CD8-positive, alpha-beta memory T cell (primary cell): ENCODE data around the gene CHRNB1. TPM values are rescaled to one million over a fixed set of nuclear protein-coding genes. Genes with fewer than 3 reads are reported as not detected.
"Not testable (repeated sequence)": the region's sequence is repeated elsewhere in the genome, so short reads cannot be mapped to it uniquely, and the experiment has no call there.

Experiments used
- CTCF ChIA-PET: fragments of 350-600 bp; sonication (Branson Sonifier 250); formaldehyde crosslinking; loops from one replicate; lab custom pipeline; 2021; ENCODE audit warnings: antibody characterized with exemption; lab: Charles Lee
- POLR2A ChIA-PET: fragments of 350-600 bp; sonication (Branson Sonifier 250); formaldehyde crosslinking; loops from one replicate; lab custom pipeline; 2021; ENCODE audit warnings: antibody characterized with exemption; lab: Charles Lee
- DNase-seq, 5 donors: peaks; one replicate each; pipeline versions ENCODE4 v3.0.0 to v3.0.0-alpha.2; 2020 to 2022; ENCODE audit warnings: mixed read lengths in 1 of 5
- H3K27ac ChIP-seq: one replicate; pipeline ENCODE4 v1.7.0; 2013; ENCODE audit warnings: low read depth, mild to moderate bottlenecking, low read length, moderate library complexity
- H3K27me3 ChIP-seq: 2 replicates; pipeline ENCODE4 v1.7.0; 2013; ENCODE audit warnings: low read length, mild to moderate bottlenecking; ENCODE audit not compliant: insufficient read depth, poor library complexity, severe bottlenecking
- H3K36me3 ChIP-seq: 2 replicates; pipeline ENCODE4 v1.7.0; 2013; ENCODE audit warnings: mild to moderate bottlenecking, low read length, moderate library complexity; ENCODE audit not compliant: insufficient read depth
- H3K4me1 ChIP-seq: 2 replicates; pipeline ENCODE4 v1.7.0; 2013; ENCODE audit warnings: mild to moderate bottlenecking, low read length, moderate library complexity; ENCODE audit not compliant: insufficient read depth
- H3K4me3 ChIP-seq: 2 replicates; pipeline ENCODE4 v1.7.0; 2013; ENCODE audit warnings: mild to moderate bottlenecking, low read length
- H3K9me3 ChIP-seq: 2 replicates; pipeline ENCODE4 v1.7.0; 2013; ENCODE audit warnings: mild to moderate bottlenecking, low read length
- H3K27ac Mint-ChIP-seq, 8 donors: one replicate each; pipeline ENCODE4 v1.8.0; 2020 to 2021; ENCODE audit warnings: mixed read lengths in 8 of 8, mild to moderate bottlenecking in 6 of 8, inconsistent platforms in 3 of 8, moderate library complexity in 3 of 8
- H3K27me3 Mint-ChIP-seq, 2 donors: one replicate each; pipeline ENCODE4 v1.8.0; 2020 to 2021; ENCODE audit warnings: mixed read lengths in 2 of 2, mild to moderate bottlenecking in 1 of 2, moderate library complexity in 1 of 2
- H3K36me3 Mint-ChIP-seq, 3 donors: one replicate each; pipeline ENCODE4 v1.8.0; 2020 to 2021; ENCODE audit warnings: mixed read lengths in 3 of 3, inconsistent platforms in 1 of 3, mild to moderate bottlenecking in 1 of 3
- H3K4me1 Mint-ChIP-seq, 3 donors: one replicate each; pipeline ENCODE4 v1.8.0; 2020 to 2021; ENCODE audit warnings: mixed read lengths in 3 of 3, inconsistent platforms in 1 of 3, mild to moderate bottlenecking in 1 of 3
- H3K4me3 Mint-ChIP-seq, 7 donors: one replicate each; pipeline ENCODE4 v1.8.0; 2020 to 2021; ENCODE audit warnings: mixed read lengths in 7 of 7, mild to moderate bottlenecking in 6 of 7, moderate library complexity in 4 of 7, inconsistent platforms in 2 of 7
- H3K9me3 Mint-ChIP-seq, 5 donors: one replicate each; pipeline ENCODE4 v1.8.0; 2020 to 2022; ENCODE audit warnings: mixed read lengths in 5 of 5, mild to moderate bottlenecking in 3 of 5, moderate library complexity in 2 of 5, inconsistent platforms in 1 of 5
- polyA plus RNA-seq: library from polyadenylated mRNA; unstranded; fragments of 300-500 nt; fragmentation: Illumina TruSeq; gene quantifications from one replicate; pipeline ENCODE4 v1.2.3, GENCODE V29; 2021
- total RNA-seq, 2 experiments: library from RNA; stranded (reverse); gene quantifications; one replicate each; pipeline ENCODE4 v1.2.3, GENCODE V29; 2021

Gene CHRNB1
- total and polyA plus RNA-seq, 3 experiments from 2014 or later, result 6.0 to 24.7 (median 6.3) TPM

DNA sequence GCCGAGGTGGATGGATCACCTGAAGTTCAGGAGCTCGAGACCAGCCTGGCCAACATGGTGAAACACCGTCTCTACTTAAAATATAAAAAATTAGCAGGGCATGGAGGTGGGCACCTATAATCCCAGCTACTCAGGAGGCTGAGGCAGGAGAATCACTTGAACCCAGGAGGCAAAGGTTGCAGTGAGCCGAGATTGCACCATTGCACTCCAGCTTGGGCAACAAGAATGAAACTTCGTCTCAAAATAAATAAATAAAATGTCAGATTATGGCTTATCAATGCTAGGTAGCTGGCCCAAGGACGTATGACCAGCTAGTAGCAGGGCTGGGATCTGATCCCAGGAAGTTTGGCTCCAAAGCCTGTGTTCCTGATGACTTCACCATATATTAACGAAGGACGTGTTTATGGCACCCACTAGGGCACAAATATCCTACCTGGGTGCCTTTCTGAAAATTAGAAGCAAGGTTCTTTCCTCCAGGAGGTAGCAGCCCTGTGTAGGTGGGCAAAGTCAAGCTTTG is 25.7 kb downstream of the CHRNB1 start:
- H3K27me3 ChIP-seq, H3K4me3 ChIP-seq, H3K4me3 Mint-ChIP-seq, POLR2A ChIA-PET, H3K9me3 ChIP-seq, H3K27me3 Mint-ChIP-seq, DNase-seq, H3K36me3 ChIP-seq, H3K27ac ChIP-seq, H3K9me3 Mint-ChIP-seq, H3K4me1 ChIP-seq: not testable (repeated sequence)
- CTCF ChIA-PET, result interaction anchor here (1.2 to 2.1 kb wide), 2 partner anchors 14 to 34 kb away, joined by 3 to 8 read pairs; no protein-coding TSS in a partner anchor
- Mint-ChIP-seq H3K4me1 (peaks cover 10 to 61% (median 19%) of the 10 kb centered on the region in 3 donors), H3K36me3 (peaks cover 0 to 30% (median 0%) of the 10 kb centered on the region in 3 donors), H3K27ac (peak overlapping the region in 3 of 8 donors; percentile 45 to 56 (median 50))

DNA sequence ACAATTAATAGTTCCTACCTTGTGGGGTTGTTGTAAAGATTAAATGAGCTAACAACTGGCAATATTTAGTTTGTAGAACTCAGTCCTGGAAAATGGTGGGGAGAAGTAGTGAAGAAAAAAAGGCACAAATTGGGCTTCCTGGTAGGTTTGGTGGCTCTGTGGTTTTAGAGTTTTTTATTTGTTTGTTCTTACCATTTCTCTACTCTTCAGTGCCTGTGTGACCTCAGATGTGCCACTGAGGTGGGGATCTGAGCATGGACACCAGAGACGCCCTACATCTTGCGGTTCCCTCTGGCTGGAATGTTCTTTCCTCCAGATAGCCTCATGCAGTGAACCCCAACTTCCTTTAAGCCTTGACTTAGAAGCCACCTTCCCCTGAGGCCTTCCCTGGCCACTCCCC is 26.9 kb downstream of the CHRNB1 start:
- DNase-seq, result peak in 1 of 5 donors; percentile 34
- H3K4me1 Mint-ChIP-seq, result peaks cover 22 to 70% (median 30%) of the 10 kb centered on the region in 3 donors
- Histone ChIP-seq H3K9me3 (no peaks in the 10 kb centered on the region), H3K4me1 (peaks cover 19% of the 10 kb centered on the region), H3K27ac (no peak overlapping the region), H3K27me3 (no peaks in the 10 kb centered on the region), H3K4me3 (no peak overlapping the region), H3K36me3 (no peaks in the 10 kb centered on the region)
- CTCF ChIA-PET, result interaction anchor here (1.0 to 2.1 kb wide), 2 partner anchors 35 to 43 kb away, joined by 4 to 8 read pairs; no protein-coding TSS in a partner anchor
- H3K36me3 Mint-ChIP-seq, result peaks cover 0 to 31% (median 2%) of the 10 kb centered on the region in 3 donors
- peak overlapping the region in 3 of 7 donors; percentile 33 to 59 (median 37) for H3K4me3 Mint-ChIP-seq
- peak overlapping the region; percentile 17 to 85 (median 38) for H3K27ac Mint-ChIP-seq
- no peaks in the 10 kb centered on the region for H3K27me3 Mint-ChIP-seq
- H3K9me3 Mint-ChIP-seq, result no peaks in the 10 kb centered on the region
- POLR2A ChIA-PET, result interaction anchor here (0.6 kb wide), 1 partner anchor 33 kb away, joined by 5 read pairs; no protein-coding TSS in a partner anchor

DNA sequence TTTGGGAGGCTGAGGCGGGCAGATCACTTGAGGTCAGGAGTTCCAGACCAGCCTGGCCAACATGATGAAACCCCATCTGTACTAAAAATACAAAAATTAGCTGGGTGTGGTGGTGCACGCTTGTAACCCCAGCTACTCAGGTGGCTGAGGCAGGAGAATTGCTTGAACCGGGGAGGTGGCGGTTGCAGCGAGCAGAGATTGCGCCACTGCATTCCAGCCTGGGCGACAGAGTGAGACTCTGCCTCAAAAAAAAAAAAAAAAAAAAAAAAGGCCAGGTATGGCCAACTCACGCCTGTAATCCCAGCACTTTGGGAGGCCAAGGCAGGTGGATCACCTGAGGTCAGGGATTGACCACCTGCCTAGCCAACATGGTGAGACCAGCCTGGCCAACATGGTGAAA is 29.9 kb downstream of the CHRNB1 start:
- CTCF ChIA-PET, result interaction anchor here (0.6 to 2.0 kb wide), 2 partner anchors 38 to 49 kb away, joined by 3 to 6 read pairs; no protein-coding TSS in a partner anchor

DNA sequence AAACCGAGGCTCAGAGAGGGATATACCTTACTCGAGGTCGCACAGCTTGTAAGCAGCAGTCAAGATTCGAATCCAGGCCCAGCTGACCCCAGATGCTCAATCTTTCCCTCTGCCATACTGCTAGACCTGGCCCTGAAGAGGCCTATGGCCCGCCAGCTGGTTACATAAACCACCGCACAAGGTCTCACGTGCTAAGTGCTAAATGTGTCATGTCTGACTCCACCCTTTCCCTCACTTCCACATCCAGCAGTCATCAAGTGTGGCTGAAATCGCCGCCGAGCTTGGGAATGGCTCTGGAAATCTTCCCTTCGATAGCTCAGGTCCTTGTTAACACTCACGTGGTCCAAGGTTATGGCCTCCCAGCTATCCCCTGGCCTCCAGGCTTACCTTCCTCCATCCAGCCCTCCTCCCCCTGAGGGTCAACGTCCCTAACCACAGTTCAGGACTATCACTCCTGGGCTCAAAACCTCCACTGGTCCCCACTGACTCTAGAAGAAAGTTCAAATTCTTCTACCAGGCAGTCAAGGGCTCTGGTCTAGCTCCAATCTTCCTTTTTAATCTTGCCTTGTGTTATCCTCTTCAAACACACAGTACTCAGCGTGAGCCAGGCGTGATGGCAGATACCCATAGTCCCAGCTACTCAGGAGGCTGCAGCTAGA is 31.0 kb downstream of the CHRNB1 start:
- Mint-ChIP-seq H3K4me3 (peak overlapping the region; percentile 33 to 97 (median 96)), H3K4me1 (peaks cover 49 to 82% (median 52%) of the 10 kb centered on the region in 3 donors), H3K27ac (peak overlapping the region; percentile 65 to 99 (median 94)), H3K27me3 (peaks cover 0 to 2% of the 10 kb centered on the region in 2 donors), H3K9me3 (no peaks in the 10 kb centered on the region), H3K36me3 (peaks cover 0 to 24% (median 2%) of the 10 kb centered on the region in 3 donors)
- Histone ChIP-seq H3K4me1 (peaks cover 43% of the 10 kb centered on the region), H3K27me3 (no peaks in the 10 kb centered on the region), H3K4me3 (no peak overlapping the region), H3K9me3 (no peaks in the 10 kb centered on the region), H3K27ac (no peak overlapping the region), H3K36me3 (no peaks in the 10 kb centered on the region)
- DNase-seq, result no peak
- ChIA-PET CTCF (interaction anchor here (0.8 to 5.2 kb wide), 5 partner anchors 21 to 180 kb away, joined by 3 to 39 read pairs (median 4); no protein-coding TSS in a partner anchor), POLR2A (interaction anchor here (0.7 to 1.6 kb wide), 2 partner anchors 9 to 76 kb away, joined by 3 to 10 read pairs; partner anchors contain the start of gene POLR2A)

More for the DNA sequence above, 29.9 kb downstream of the CHRNB1 start:
- not testable (repeated sequence) for H3K9me3 ChIP-seq, H3K27me3 ChIP-seq, H3K9me3 Mint-ChIP-seq, H3K36me3 ChIP-seq, H3K4me3 Mint-ChIP-seq, H3K27me3 Mint-ChIP-seq, H3K27ac ChIP-seq, DNase-seq, H3K4me3 ChIP-seq
- Mint-ChIP-seq H3K36me3 (peaks cover 0 to 22% (median 2%) of the 10 kb centered on the region in 3 donors), H3K27ac (peak overlapping the region in 2 of 8 donors; percentile 29 to 32), H3K4me1 (peaks cover 44 to 76% (median 46%) of the 10 kb centered on the region in 3 donors)
- peaks cover 36% of the 10 kb centered on the region for H3K4me1 ChIP-seq
- POLR2A ChIA-PET, result interaction anchor here (0.6 to 0.9 kb wide), 4 partner anchors 40 to 153 kb away, joined by 3 to 10 read pairs (median 4); partner anchors contain the start of gene TMEM102

DNA sequence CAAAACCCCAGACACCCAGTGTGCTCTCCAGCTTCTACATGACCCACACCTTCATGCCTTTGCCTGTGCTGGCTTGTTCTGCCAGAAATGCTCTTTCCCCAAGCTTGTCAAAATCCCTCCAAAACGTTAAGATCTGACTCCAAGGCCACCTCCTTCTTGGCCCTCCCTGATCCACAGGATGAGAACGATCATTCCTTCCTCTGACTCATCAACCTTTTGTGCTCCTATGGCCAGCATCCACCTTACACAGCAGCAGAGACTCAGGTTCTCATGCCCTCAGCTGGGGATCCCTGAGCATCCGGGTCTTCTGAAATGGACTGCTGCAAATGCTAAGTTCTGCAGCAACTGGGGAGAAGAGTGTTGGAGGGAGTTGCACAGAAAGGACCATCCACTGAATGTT is 31.6 kb downstream of the CHRNB1 start:
- H3K36me3 Mint-ChIP-seq, result peaks cover 0 to 24% (median 2%) of the 10 kb centered on the region in 3 donors
- H3K4me1 Mint-ChIP-seq, result peaks cover 49 to 81% (median 52%) of the 10 kb centered on the region in 3 donors
- ChIA-PET CTCF (interaction anchor here (0.8 to 5.2 kb wide), 5 partner anchors 22 to 180 kb away, joined by 3 to 39 read pairs (median 4); no protein-coding TSS in a partner anchor), POLR2A (interaction anchor here (1.1 to 1.6 kb wide), 2 partner anchors 8 to 9 kb away, joined by 3 to 10 read pairs; partner anchors contain the start of gene POLR2A)
- peak overlapping the region; percentile 33 to 97 (median 96) for H3K4me3 Mint-ChIP-seq
- H3K27me3 Mint-ChIP-seq, result peaks cover 0 to 2% of the 10 kb centered on the region in 2 donors
- H3K9me3 ChIP-seq, result no peaks in the 10 kb centered on the region
- peak overlapping the region; percentile 65 to 99 (median 94) for H3K27ac Mint-ChIP-seq
- H3K27me3 ChIP-seq, result no peaks in the 10 kb centered on the region
- H3K27ac ChIP-seq, result no peak overlapping the region
- peaks cover 40% of the 10 kb centered on the region for H3K4me1 ChIP-seq
- H3K9me3 Mint-ChIP-seq, result no peaks in the 10 kb centered on the region
- no peak for DNase-seq
- no peaks in the 10 kb centered on the region for H3K36me3 ChIP-seq
- no peak overlapping the region for H3K4me3 ChIP-seq

DNA sequence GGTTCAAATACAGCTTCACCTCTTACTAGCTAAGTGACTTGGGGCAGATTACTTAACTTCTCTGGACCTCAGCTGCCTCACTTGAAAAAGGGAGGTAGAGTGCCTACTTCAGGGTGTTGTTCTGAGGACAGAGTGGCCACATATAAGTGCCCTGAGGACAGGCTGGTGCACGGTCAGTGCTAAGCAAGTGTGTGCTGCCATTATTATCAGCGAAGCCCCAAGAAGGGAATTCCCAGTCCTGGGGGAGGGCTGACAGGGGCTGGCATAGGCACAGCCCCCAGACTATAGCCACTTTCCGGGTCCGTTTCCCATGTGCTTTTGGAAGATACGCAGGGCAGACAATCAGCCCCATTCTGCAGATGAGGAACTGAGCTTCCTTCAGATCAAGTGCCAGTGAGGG is 32.1 kb downstream of the CHRNB1 start:
- H3K9me3 Mint-ChIP-seq, result no peaks in the 10 kb centered on the region
- ChIA-PET CTCF (interaction anchor here (0.7 to 5.2 kb wide), 5 partner anchors 21 to 121 kb away, joined by 3 to 39 read pairs (median 3); no protein-coding TSS in a partner anchor), POLR2A (interaction anchor here (1.1 to 2.9 kb wide), 2 partner anchors 9 to 21 kb away, joined by 3 to 29 read pairs; no protein-coding TSS in a partner anchor)
- no peak for DNase-seq
- peaks cover 47 to 81% (median 50%) of the 10 kb centered on the region in 3 donors for H3K4me1 Mint-ChIP-seq
- Histone ChIP-seq H3K27me3 (no peaks in the 10 kb centered on the region), H3K4me3 (no peak overlapping the region), H3K4me1 (peaks cover 36% of the 10 kb centered on the region), H3K36me3 (no peaks in the 10 kb centered on the region), H3K27ac (no peak overlapping the region), H3K9me3 (no peaks in the 10 kb centered on the region)
- peaks cover 0 to 24% (median 2%) of the 10 kb centered on the region in 3 donors for H3K36me3 Mint-ChIP-seq
- H3K4me3 Mint-ChIP-seq, result peak overlapping the region; percentile 96 to 97 (median 96)
- H3K27ac Mint-ChIP-seq, result peak overlapping the region; percentile 75 to 99 (median 95)
- peaks cover 0 to 2% of the 10 kb centered on the region in 2 donors for H3K27me3 Mint-ChIP-seq

DNA sequence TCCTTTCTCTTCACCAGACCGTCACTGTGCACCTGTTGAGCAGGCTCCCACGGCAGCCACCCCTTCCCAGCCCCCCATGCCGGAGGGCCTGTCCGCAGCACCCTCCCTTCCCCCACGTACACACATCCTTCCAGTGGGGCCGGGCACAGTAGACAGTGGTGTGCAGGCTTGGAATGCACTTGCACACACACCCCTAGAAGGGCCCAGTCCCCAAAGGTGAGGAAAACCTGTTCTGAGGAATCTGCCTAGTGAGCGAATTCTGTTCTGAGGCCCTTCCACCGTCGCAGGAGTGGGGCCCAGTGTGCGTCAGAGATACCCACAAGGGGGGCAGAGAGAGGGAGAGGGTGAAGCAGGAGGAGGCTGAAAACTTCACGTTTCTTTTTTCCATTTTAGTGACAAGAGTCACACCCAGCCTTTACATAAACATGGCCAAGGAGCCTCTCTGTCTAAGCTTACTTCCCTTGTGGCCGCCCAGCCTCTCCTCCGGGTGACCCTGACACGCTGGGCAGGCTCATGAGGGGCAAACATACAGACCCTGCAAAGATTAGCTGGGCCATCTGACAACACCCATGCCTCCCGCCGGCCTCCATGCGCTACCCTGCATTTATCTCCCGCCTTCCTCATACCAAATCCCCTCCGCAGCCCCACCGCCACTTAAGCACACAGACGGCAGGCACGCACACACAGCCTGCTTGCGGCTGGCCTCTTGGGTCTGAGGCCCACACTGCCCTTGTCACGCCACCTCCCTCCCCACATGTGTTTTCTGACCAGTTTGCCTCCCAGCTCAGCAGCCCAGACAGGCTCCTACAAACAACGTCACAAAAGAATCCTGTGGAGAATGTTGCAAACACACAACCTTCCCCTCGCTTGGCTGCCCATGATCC is 32.8 kb downstream of the CHRNB1 start:
- peak in 2 of 5 donors; percentile 24 to 81 for DNase-seq
- H3K4me1 ChIP-seq, result peaks cover 37% of the 10 kb centered on the region
- H3K4me3 ChIP-seq, result peak overlapping the region; percentile 69
- no peaks in the 10 kb centered on the region for H3K27me3 ChIP-seq
- Mint-ChIP-seq H3K36me3 (peaks cover 0 to 24% (median 2%) of the 10 kb centered on the region in 3 donors), H3K9me3 (no peaks in the 10 kb centered on the region), H3K27ac (peak overlapping the region; percentile 93 to 99 (median 96)), H3K4me1 (peaks cover 47 to 82% (median 53%) of the 10 kb centered on the region in 3 donors), H3K27me3 (peaks cover 0 to 2% of the 10 kb centered on the region in 2 donors), H3K4me3 (peak overlapping the region; percentile 96 to 97 (median 96))
- H3K27ac ChIP-seq, result peak overlapping the region; percentile 90
- ChIA-PET POLR2A (interaction anchor here (0.6 to 4.0 kb wide), 8 partner anchors 10 to 148 kb away, joined by 3 to 31 read pairs (median 6); partner anchors contain the start of genes MPDU1, TMEM102 and TMEM256), CTCF (interaction anchor here (0.7 to 5.2 kb wide), 3 partner anchors 22 to 41 kb away, joined by 3 to 39 read pairs (median 3); no protein-coding TSS in a partner anchor)
- no peaks in the 10 kb centered on the region for H3K9me3 ChIP-seq
- H3K36me3 ChIP-seq, result no peaks in the 10 kb centered on the region
